ENCODE results near the gene MEGF11.
"Not testable (repeated sequence)": the region's sequence is repeated elsewhere in the genome, so short reads cannot be mapped to it uniquely, and the experiment has no call there.

MEGF11 gene

DNA sequence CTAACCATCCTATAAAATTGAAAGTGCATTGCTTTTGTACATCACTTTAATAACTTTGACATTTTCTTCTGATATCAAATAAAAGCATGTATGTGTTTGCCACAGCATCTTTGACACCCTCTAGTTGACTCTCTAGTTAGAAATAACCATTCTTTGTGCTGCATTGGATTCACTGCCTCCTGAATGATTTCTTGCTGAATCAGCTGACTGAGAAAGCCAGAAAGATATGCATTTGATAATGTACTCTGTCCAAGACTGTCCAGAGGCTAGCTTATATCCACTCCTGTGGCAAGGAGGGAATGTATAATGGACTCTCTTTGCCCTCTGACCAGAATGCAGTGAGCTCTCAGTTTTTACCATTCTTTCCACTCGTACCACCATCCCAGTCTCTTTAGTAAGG is 378.1 kb downstream of the MEGF11 start:
- TF ChIP-seq EZH2phosphoT487 (IDR thresholded peaks at IDR 0.05; ENCODE audit: borderline replicate concordance) (no peak), CTCF (conservative IDR thresholded peaks at IDR 0.05; ENCODE audit: low read length) (no peak)
- Histone ChIP-seq H3K4me3 (ENCODE audit: low read length, poor library complexity, severe bottlenecking) (peak overlapping the region; percentile 27), H3K4me2 (ENCODE audit: low read depth, low read length, poor library complexity, severe bottlenecking) (peak overlapping the region; percentile 54), H3K4me1 (ENCODE audit: insufficient read depth, low read length, poor library complexity, severe bottlenecking) (peaks cover 24% of the 10 kb centered on the region), H3F3A (ENCODE audit: low read depth) (no peaks in the 10 kb centered on the region), H3K9me3 (ENCODE audit: insufficient read depth, low read depth, low read length) (no peaks in the 10 kb centered on the region), H3K36me3 (ENCODE audit: insufficient read depth, low read length) (peaks cover 38% of the 10 kb centered on the region; the same call in 1 of the 2 replicates), H3K79me2 (ENCODE audit: insufficient read depth, low read length) (peaks cover 95% of the 10 kb centered on the region), H2AFZ (ENCODE audit: low read length) (no peak overlapping the region), H3K9me2 (replicated peaks; ENCODE audit: low read depth, low read length) (no peaks in the 10 kb centered on the region), H3K9ac (ENCODE audit: low read depth, low read length, poor library complexity, severe bottlenecking) (peak overlapping the region; percentile 19), H3K27me3 (ENCODE audit: insufficient read depth, low read length, poor library complexity, severe bottlenecking) (no peaks in the 10 kb centered on the region), H4K20me1 (ENCODE audit: insufficient read depth, low read length, poor library complexity, severe bottlenecking) (peaks cover 87% of the 10 kb centered on the region)

DNA sequence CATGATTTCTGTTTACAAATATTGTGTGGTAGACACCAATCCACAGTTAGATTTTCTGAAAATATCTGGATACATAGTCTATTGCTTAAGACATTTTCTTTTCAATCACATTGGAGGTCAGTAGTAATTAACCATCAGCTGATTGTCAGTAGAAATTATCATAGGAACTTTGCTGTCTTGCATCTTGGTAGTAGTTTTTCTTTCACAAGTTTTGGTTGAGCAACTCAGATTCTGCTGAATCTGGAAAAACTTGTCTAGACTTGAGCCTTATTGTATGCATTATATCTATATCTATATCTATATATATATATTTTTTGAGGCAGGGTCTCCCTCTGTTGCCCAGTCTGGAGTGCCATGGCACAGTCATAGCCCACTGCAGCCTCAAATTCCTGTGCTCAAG is 380.3 kb downstream of the MEGF11 start:
- Histone ChIP-seq H3K4me1 (ENCODE audit: insufficient read depth, low read length, poor library complexity, severe bottlenecking) (peaks cover 29% of the 10 kb centered on the region), H3K36me3 (ENCODE audit: insufficient read depth, low read length) (peaks cover 18% of the 10 kb centered on the region; the same call in 1 of the 2 replicates), H3K79me2 (ENCODE audit: insufficient read depth, low read length) (peaks cover 88% of the 10 kb centered on the region), H3K4me2 (ENCODE audit: low read depth, low read length, poor library complexity, severe bottlenecking) (peak overlapping the region; percentile 98), H2AFZ (ENCODE audit: low read length) (no peak overlapping the region), H3K9me2 (replicated peaks; ENCODE audit: low read depth, low read length) (no peaks in the 10 kb centered on the region), H3K27me3 (ENCODE audit: insufficient read depth, low read length, poor library complexity, severe bottlenecking) (no peaks in the 10 kb centered on the region), H3K4me3 (ENCODE audit: low read length, poor library complexity, severe bottlenecking) (peak overlapping the region; percentile 89), H4K20me1 (ENCODE audit: insufficient read depth, low read length, poor library complexity, severe bottlenecking) (peaks cover 78% of the 10 kb centered on the region), H3F3A (ENCODE audit: low read depth) (no peaks in the 10 kb centered on the region), H3K9me3 (ENCODE audit: insufficient read depth, low read depth, low read length) (no peaks in the 10 kb centered on the region), H3K9ac (ENCODE audit: low read depth, low read length, poor library complexity, severe bottlenecking) (no peak overlapping the region)
- no peak for TF ChIP-seq CTCF (conservative IDR thresholded peaks at IDR 0.05; ENCODE audit: low read length)
- no peak for TF ChIP-seq EZH2phosphoT487 (IDR thresholded peaks at IDR 0.05; ENCODE audit: borderline replicate concordance)

DNA sequence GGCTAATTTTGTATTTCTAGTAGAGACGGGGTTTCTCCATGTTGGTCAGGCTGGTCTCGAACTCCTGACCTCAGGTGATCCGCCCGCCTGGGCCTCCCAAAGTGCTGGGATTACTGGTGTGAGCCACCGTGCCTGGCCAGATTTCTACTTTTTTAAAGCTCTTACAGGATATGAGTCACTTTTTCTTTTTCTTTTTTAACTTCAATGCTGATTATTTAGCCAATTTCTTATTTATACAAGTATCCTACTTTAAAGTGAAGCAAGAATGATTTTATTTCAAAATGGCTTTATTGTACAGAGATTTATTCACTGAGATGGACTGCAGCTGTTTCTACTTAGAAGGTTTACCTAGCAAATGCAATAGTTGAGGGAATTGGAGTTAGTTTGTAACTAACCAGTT is 381.0 kb downstream of the MEGF11 start:
- H3K27me3 ChIP-seq (ENCODE audit: insufficient read depth, low read length, poor library complexity, severe bottlenecking); H2AFZ ChIP-seq (ENCODE audit: low read length); H3K9me2 ChIP-seq (replicated peaks; ENCODE audit: low read depth, low read length); H3F3A ChIP-seq (ENCODE audit: low read depth); H3K9me3 ChIP-seq (ENCODE audit: insufficient read depth, low read depth, low read length); H3K9ac ChIP-seq (ENCODE audit: low read depth, low read length, poor library complexity, severe bottlenecking): not testable (repeated sequence)
- H4K20me1 ChIP-seq (ENCODE audit: insufficient read depth, low read length, poor library complexity, severe bottlenecking) = peaks cover 77% of the 10 kb centered on the region
- H3K4me1 ChIP-seq (ENCODE audit: insufficient read depth, low read length, poor library complexity, severe bottlenecking) = peaks cover 31% of the 10 kb centered on the region
- peaks cover 81% of the 10 kb centered on the region for H3K79me2 ChIP-seq (ENCODE audit: insufficient read depth, low read length)
- H3K4me3 ChIP-seq (ENCODE audit: low read length, poor library complexity, severe bottlenecking) = peak overlapping the region; percentile 89
- peaks cover 11% of the 10 kb centered on the region; the same call in 1 of the 2 replicates for H3K36me3 ChIP-seq (ENCODE audit: insufficient read depth, low read length)
- H3K4me2 ChIP-seq (ENCODE audit: low read depth, low read length, poor library complexity, severe bottlenecking) = peak overlapping the region; percentile 98

DNA sequence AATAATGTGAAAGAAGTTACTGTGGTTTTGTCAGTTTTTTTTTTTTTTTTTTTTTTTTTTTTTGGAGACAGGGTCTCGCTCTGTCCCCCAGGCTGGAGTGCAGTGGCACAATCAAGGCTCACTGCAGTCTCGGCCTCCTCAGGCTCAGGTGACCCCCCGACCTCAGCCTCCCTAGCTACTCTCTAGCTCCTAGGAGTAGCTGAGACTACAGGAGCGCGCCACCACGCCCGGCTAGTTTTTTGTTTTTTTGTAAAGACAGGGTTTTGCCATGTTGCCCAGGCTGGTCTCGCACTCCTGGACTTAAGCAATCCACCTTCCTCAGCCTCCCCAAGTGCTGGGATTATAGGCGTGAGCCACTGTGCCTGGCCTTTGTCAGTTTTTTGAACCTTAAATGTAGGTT is 381.7 kb downstream of the MEGF11 start:
- H3K27me3 ChIP-seq (ENCODE audit: insufficient read depth, low read length, poor library complexity, severe bottlenecking); H3K9me3 ChIP-seq (ENCODE audit: insufficient read depth, low read depth, low read length); H3K36me3 ChIP-seq (ENCODE audit: insufficient read depth, low read length); H3F3A ChIP-seq (ENCODE audit: low read depth); H2AFZ ChIP-seq (ENCODE audit: low read length); H3K9me2 ChIP-seq (replicated peaks; ENCODE audit: low read depth, low read length): not testable (repeated sequence)
- Histone ChIP-seq H3K9ac (ENCODE audit: low read depth, low read length, poor library complexity, severe bottlenecking) (peak overlapping the region; percentile 89), H3K4me3 (ENCODE audit: low read length, poor library complexity, severe bottlenecking) (peak overlapping the region; percentile 89), H3K4me2 (ENCODE audit: low read depth, low read length, poor library complexity, severe bottlenecking) (peak overlapping the region; percentile 98), H3K79me2 (ENCODE audit: insufficient read depth, low read length) (peaks cover 74% of the 10 kb centered on the region), H3K4me1 (ENCODE audit: insufficient read depth, low read length, poor library complexity, severe bottlenecking) (peaks cover 31% of the 10 kb centered on the region), H4K20me1 (ENCODE audit: insufficient read depth, low read length, poor library complexity, severe bottlenecking) (peaks cover 70% of the 10 kb centered on the region)
